WTC11 (cell line): ENCODE results near the gene KRTAP5-3. TPM values are rescaled to one million over a fixed set of nuclear protein-coding genes. Genes with fewer than 3 reads are reported as not detected.

ENCODE experiments used
- ATAC-seq: fragments of 200-7000 bp; cut with Tn5 transposase; 2 replicates; pipeline ENCODE4 v1.10.0; 2021; ENCODE audit warnings: mild to moderate bottlenecking, moderate library complexity
- CTCF ChIA-PET: fragments of 300-600 bp; sonication (Branson Sonifier 250); formaldehyde crosslinking; loops from one replicate; lab custom pipeline; 2021; ENCODE audit warnings: antibody characterized with exemption; lab: Charles Lee
- POLR2A ChIA-PET: fragments of 350-600 bp; sonication (Branson Sonifier 250); formaldehyde crosslinking; loops from one replicate; lab custom pipeline; 2021; ENCODE audit warnings: antibody characterized with exemption; lab: Charles Lee
- DNase-seq: peaks from one replicate; pipeline ENCODE4 v3.0.0; 2021; ENCODE audit warnings: low spot score
- H3K27ac Mint-ChIP-seq: 2 replicates; pipeline ENCODE4 v1.8.0; 2021; ENCODE audit warnings: mixed read lengths
- H3K27me3 Mint-ChIP-seq: 2 replicates; pipeline ENCODE4 v1.8.0; 2021; ENCODE audit warnings: low read depth, mild to moderate bottlenecking, moderate library complexity, mixed read lengths
- H3K36me3 Mint-ChIP-seq: 2 replicates; pipeline ENCODE4 v1.8.0; 2021; ENCODE audit warnings: mixed read lengths
- H3K4me1 Mint-ChIP-seq: 2 replicates; pipeline ENCODE4 v1.8.0; 2022; ENCODE audit warnings: mixed read lengths
- H3K4me3 Mint-ChIP-seq: 2 replicates; pipeline ENCODE4 v1.8.0; 2021; ENCODE audit warnings: mild to moderate bottlenecking, moderate library complexity, mixed read lengths
- H3K9me3 Mint-ChIP-seq: 2 replicates; pipeline ENCODE4 v1.8.0; 2021; ENCODE audit warnings: mixed read lengths
- CBFB ChIP-seq: sonication (generic); formaldehyde crosslinking; IDR thresholded peaks from 2 replicates; pipeline ENCODE4 v1.8.1; 2022; ENCODE audit warnings: mild to moderate bottlenecking, low read depth, missing genetic modification reagents
- ETV6 ChIP-seq: sonication (generic); formaldehyde crosslinking; IDR thresholded peaks from 2 replicates; pipeline ENCODE4 v1.8.1; 2022; ENCODE audit warnings: mild to moderate bottlenecking, missing genetic modification reagents
- GTF2I ChIP-seq: fragments of 250-450 bp; sonication (Bioruptor Pico); conservative IDR thresholded peaks from 2 replicates; pipeline ENCODE4 v1.4.0; 2021; ENCODE audit warnings: mild to moderate bottlenecking
- KAT7 ChIP-seq: sonication (generic); formaldehyde crosslinking; IDR thresholded peaks from 2 replicates; pipeline ENCODE4 v1.8.1; 2023; ENCODE audit warnings: missing genetic modification reagents, mild to moderate bottlenecking, borderline replicate concordance
- NFE2L1 ChIP-seq: sonication (generic); formaldehyde crosslinking; IDR thresholded peaks from 2 replicates; pipeline ENCODE4 v1.8.1; 2023; ENCODE audit warnings: missing genetic modification reagents
- NR1H2 ChIP-seq: sonication (generic); formaldehyde crosslinking; IDR thresholded peaks from 2 replicates; pipeline ENCODE4 v1.9.0; 2021; ENCODE audit warnings: mild to moderate bottlenecking, moderate library complexity, missing genetic modification reagents
- SOX15 ChIP-seq: fragments of 250-450 bp; sonication (Bioruptor Pico); IDR thresholded peaks from 2 replicates; pipeline ENCODE4 v1.9.0; 2021; ENCODE audit warnings: mild to moderate bottlenecking
- total RNA-seq: library from RNA; stranded (reverse); gene quantifications from 3 replicates; pipeline ENCODE4 v1.2.3, GENCODE V29; 2021
- TF ChIP-seq, protein P1 (sequence below): sonication (generic); formaldehyde crosslinking; IDR thresholded peaks from 2 replicates; pipeline ENCODE4 v1.8.0; 2023; ENCODE audit warnings: missing genetic modification reagents, mild to moderate bottlenecking, borderline replicate concordance
- TF ChIP-seq, protein P2 (sequence below): sonication (generic); formaldehyde crosslinking; IDR thresholded peaks from 2 replicates; pipeline ENCODE4 v1.8.1; 2022; ENCODE audit warnings: mild to moderate bottlenecking, missing genetic modification reagents, moderate library complexity, borderline replicate concordance
- TF ChIP-seq, protein P3 (sequence below): fragments of 250-450 bp; sonication (Bioruptor Pico); IDR thresholded peaks from 2 replicates; pipeline ENCODE4 v1.9.0; 2021; ENCODE audit warnings: mild to moderate bottlenecking, borderline replicate concordance
- TF ChIP-seq, protein P4 (sequence below): sonication (generic); formaldehyde crosslinking; IDR thresholded peaks from 2 replicates; pipeline ENCODE4 v1.8.1; 2023; ENCODE audit warnings: mild to moderate bottlenecking, missing genetic modification reagents, moderate library complexity
- TF ChIP-seq, protein P5 (sequence below): sonication (generic); formaldehyde crosslinking; IDR thresholded peaks from 2 replicates; pipeline ENCODE4 v1.8.1; 2023; ENCODE audit warnings: mild to moderate bottlenecking, missing genetic modification reagents

KRTAP5-3 gene
- total RNA-seq, 1 experiment from 2014 or later: not detected

DNA sequence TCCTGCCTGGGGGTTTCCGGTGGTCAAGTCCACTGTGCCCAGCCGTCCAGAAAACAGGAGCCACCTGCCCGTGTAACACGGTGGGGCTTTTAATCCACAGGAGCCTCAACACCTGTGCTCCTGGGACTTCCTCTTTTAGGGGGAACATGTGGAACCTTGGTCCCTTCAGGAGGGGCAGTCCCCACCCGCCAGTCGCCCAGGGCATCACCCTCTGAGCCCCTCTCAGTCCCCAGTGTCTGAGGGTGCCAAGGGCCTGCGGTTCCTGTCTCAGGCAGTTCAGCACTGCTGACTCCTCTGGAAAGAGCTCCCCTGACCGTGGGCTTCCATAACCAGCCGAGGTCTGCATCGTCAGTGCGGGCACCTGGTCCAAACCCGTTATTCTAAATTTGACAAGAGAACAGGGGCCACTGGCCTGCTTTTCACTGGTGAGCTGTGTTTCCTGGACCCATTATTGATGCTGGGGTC, 37.1 kb upstream of the KRTAP5-3 start:
- DNase-seq (no peak), ATAC-seq (no peak)
- H3K4me1 Mint-ChIP-seq: no peaks in the 10 kb centered on the region
- TF ChIP-seq, protein P1, sequence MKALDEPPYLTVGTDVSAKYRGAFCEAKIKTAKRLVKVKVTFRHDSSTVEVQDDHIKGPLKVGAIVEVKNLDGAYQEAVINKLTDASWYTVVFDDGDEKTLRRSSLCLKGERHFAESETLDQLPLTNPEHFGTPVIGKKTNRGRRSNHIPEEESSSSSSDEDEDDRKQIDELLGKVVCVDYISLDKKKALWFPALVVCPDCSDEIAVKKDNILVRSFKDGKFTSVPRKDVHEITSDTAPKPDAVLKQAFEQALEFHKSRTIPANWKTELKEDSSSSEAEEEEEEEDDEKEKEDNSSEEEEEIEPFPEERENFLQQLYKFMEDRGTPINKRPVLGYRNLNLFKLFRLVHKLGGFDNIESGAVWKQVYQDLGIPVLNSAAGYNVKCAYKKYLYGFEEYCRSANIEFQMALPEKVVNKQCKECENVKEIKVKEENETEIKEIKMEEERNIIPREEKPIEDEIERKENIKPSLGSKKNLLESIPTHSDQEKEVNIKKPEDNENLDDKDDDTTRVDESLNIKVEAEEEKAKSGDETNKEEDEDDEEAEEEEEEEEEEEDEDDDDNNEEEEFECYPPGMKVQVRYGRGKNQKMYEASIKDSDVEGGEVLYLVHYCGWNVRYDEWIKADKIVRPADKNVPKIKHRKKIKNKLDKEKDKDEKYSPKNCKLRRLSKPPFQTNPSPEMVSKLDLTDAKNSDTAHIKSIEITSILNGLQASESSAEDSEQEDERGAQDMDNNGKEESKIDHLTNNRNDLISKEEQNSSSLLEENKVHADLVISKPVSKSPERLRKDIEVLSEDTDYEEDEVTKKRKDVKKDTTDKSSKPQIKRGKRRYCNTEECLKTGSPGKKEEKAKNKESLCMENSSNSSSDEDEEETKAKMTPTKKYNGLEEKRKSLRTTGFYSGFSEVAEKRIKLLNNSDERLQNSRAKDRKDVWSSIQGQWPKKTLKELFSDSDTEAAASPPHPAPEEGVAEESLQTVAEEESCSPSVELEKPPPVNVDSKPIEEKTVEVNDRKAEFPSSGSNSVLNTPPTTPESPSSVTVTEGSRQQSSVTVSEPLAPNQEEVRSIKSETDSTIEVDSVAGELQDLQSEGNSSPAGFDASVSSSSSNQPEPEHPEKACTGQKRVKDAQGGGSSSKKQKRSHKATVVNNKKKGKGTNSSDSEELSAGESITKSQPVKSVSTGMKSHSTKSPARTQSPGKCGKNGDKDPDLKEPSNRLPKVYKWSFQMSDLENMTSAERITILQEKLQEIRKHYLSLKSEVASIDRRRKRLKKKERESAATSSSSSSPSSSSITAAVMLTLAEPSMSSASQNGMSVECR (CRISPR knock-in tag): no peak
- TF ChIP-seq GTF2I (CRISPR knock-in tag) (no peak), KAT7 (no peak), NR1H2 (CRISPR knock-in tag) (no peak), ETV6 (CRISPR knock-in tag) (no peak), SOX15 (no peak), NFE2L1 (CRISPR knock-in tag) (no peak), CBFB (CRISPR knock-in tag) (no peak)
- TF ChIP-seq, protein P2, sequence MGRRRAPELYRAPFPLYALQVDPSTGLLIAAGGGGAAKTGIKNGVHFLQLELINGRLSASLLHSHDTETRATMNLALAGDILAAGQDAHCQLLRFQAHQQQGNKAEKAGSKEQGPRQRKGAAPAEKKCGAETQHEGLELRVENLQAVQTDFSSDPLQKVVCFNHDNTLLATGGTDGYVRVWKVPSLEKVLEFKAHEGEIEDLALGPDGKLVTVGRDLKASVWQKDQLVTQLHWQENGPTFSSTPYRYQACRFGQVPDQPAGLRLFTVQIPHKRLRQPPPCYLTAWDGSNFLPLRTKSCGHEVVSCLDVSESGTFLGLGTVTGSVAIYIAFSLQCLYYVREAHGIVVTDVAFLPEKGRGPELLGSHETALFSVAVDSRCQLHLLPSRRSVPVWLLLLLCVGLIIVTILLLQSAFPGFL (CRISPR knock-in tag): no peak
- TF ChIP-seq, protein P3, sequence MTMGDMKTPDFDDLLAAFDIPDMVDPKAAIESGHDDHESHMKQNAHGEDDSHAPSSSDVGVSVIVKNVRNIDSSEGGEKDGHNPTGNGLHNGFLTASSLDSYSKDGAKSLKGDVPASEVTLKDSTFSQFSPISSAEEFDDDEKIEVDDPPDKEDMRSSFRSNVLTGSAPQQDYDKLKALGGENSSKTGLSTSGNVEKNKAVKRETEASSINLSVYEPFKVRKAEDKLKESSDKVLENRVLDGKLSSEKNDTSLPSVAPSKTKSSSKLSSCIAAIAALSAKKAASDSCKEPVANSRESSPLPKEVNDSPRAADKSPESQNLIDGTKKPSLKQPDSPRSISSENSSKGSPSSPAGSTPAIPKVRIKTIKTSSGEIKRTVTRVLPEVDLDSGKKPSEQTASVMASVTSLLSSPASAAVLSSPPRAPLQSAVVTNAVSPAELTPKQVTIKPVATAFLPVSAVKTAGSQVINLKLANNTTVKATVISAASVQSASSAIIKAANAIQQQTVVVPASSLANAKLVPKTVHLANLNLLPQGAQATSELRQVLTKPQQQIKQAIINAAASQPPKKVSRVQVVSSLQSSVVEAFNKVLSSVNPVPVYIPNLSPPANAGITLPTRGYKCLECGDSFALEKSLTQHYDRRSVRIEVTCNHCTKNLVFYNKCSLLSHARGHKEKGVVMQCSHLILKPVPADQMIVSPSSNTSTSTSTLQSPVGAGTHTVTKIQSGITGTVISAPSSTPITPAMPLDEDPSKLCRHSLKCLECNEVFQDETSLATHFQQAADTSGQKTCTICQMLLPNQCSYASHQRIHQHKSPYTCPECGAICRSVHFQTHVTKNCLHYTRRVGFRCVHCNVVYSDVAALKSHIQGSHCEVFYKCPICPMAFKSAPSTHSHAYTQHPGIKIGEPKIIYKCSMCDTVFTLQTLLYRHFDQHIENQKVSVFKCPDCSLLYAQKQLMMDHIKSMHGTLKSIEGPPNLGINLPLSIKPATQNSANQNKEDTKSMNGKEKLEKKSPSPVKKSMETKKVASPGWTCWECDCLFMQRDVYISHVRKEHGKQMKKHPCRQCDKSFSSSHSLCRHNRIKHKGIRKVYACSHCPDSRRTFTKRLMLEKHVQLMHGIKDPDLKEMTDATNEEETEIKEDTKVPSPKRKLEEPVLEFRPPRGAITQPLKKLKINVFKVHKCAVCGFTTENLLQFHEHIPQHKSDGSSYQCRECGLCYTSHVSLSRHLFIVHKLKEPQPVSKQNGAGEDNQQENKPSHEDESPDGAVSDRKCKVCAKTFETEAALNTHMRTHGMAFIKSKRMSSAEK (CRISPR knock-in tag): no peak
- TF ChIP-seq, protein P4, sequence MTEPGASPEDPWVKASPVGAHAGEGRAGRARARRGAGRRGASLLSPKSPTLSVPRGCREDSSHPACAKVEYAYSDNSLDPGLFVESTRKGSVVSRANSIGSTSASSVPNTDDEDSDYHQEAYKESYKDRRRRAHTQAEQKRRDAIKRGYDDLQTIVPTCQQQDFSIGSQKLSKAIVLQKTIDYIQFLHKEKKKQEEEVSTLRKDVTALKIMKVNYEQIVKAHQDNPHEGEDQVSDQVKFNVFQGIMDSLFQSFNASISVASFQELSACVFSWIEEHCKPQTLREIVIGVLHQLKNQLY (CRISPR knock-in tag): no peak
- TF ChIP-seq, protein P5, sequence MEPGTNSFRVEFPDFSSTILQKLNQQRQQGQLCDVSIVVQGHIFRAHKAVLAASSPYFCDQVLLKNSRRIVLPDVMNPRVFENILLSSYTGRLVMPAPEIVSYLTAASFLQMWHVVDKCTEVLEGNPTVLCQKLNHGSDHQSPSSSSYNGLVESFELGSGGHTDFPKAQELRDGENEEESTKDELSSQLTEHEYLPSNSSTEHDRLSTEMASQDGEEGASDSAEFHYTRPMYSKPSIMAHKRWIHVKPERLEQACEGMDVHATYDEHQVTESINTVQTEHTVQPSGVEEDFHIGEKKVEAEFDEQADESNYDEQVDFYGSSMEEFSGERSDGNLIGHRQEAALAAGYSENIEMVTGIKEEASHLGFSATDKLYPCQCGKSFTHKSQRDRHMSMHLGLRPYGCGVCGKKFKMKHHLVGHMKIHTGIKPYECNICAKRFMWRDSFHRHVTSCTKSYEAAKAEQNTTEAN (CRISPR knock-in tag): no peak
- no peak overlapping the region for H3K27ac Mint-ChIP-seq
- H3K36me3 Mint-ChIP-seq: no peaks in the 10 kb centered on the region
- ChIA-PET CTCF (no interaction called here), POLR2A (no interaction called here)
- H3K9me3 Mint-ChIP-seq: no peaks in the 10 kb centered on the region
- H3K27me3 Mint-ChIP-seq: peaks cover 3% of the 10 kb centered on the region; the same call in 1 of the 2 replicates
- H3K4me3 Mint-ChIP-seq: no peak overlapping the region
